SK-N-SH treated with all-trans-retinoic acid at 6 μM for 48 hours (cell line): ENCODE results near the gene SRPX2.

ENCODE experiments used
- GLIS3 ChIP-seq: fragments of 250-450 bp; sonication (Bioruptor Pico); IDR thresholded peaks from 2 replicates; pipeline ENCODE4 v1.5.0; 2020; ENCODE audit warnings: mild to moderate bottlenecking, moderate library complexity
- PATZ1 ChIP-seq: fragments of 250-450 bp; sonication (Bioruptor Pico); IDR thresholded peaks from 2 replicates; pipeline ENCODE4 v1.8.0; 2020; ENCODE audit warnings: mild to moderate bottlenecking, moderate library complexity, borderline replicate concordance
- ZFP30 ChIP-seq: fragments of 450-650 bp; formaldehyde crosslinking; IDR thresholded peaks from 2 replicates; pipeline ENCODE4 v1.5.0; 2022; ENCODE audit warnings: mild to moderate bottlenecking, moderate library complexity

- no peak for TF ChIP-seq ZFP30
- no peak for TF ChIP-seq GLIS3
- TF ChIP-seq PATZ1 (CRISPR knock-in tag), result no peak
These were observed 8.3 kb downstream of the SRPX2 start for GRCh38 chrX:100652266-100652665.
